Inferior parietal cortex (tissue), 1 donor: ENCODE measurements around the gene DUSP22.

Experiments used
- DNase-seq: peaks from one replicate; pipeline ENCODE4 v3.0.0-alpha.2; 2016; ENCODE audit errors: extremely low spot score

Gene DUSP22

DNA sequence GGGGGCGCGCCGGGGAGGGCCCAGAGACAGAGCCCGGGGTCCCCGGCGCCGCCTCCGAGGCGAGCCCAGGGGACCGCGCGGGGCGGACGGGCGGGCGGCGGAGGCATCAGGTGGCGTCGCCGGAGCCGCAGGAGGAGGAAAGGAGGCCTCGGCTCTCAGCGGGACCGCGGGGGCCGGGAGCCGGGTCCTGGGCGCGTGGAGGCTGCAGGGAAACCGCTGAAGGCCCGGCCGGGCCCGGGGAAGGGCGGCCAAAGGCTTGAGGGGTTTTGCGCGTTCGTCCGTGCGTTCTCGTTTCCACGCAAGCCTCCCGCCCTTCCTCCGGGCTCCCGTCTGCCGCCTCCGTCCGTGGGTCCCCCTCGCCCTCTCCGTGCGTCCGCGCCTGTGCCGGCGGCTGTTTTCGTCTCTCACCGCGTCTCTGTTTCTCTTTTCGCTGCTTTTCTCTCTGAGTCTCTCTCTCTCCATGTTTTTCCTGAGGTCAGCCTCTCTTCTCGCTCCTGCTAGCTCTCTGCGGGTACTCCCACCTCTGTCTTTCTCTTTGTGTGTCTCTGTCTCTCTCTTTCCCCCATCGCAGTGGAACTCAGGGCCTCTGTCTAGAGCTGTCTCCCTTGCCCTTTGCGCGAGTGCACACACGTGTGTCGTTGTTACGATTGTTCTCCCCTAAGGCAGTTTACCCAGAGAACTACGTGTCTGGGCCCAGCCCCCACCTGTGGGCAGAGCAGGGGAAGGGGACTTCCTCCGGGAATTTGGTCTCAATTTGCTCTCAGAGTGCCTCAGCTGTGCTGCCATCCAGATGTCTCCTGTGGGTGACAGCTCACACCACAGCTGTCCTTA is 101.3 kb downstream of the DUSP22 start:
- no peak for DNase-seq

DNA sequence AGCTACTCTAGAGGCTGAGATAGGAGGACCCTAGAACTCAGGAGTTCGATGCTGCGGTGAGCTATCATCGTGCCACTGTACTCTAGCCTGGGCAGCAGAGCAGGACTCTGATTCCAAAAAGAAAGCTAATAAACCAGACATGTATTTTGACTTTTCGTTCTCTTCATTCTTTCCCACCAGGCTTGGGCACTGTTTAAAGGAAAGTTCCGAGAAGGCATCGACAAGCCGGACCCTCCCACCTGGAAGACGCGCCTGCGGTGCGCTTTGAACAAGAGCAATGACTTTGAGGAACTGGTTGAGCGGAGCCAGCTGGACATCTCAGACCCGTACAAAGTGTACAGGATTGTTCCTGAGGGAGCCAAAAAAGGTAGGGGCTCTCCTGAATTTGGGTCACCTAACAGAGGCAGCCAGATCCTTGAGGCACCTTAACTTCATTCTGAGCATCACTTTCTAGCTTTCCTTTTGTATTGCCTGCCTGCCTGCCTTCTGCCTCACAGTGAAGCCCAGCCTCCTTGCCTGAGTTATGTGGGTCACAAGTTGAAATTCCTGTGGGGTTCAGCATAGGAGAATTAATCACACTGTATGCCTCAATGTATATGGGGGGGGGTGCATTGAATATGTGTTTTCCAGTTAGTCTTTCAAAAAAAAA is 102.5 kb downstream of the DUSP22 start:
- DNase-seq = no peak

DNA sequence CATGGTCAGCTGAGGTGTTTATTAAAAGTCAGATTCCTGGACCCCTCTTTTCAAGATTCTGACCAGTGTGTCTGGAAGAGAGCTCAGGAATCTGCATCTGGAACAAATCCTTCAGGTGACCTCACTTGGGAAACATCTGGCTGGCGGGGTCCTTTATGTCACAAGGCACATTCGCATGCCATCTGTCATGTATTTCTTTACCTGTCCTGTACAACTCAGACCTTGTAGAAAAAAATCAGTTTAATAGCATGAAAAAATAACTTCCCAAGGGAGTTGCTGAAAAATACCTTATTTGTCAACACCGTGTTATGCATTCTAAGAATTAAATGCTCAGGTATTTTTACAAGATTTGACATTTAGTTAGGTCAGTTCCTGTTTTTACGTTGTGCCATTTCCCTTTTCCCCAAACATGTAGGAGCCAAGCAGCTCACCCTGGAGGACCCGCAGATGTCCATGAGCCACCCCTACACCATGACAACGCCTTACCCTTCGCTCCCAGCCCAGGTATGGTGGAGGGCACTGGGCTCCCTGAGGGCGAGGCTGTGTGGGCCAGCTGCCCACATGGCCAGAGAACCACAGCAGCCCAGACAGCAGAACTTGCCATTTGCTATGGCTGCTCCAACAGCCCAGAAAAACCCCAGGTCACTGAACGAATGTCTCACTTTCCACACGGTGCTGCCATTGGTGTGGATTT is 103.3 kb downstream of the DUSP22 start:
- DNase-seq = no peak

DNA sequence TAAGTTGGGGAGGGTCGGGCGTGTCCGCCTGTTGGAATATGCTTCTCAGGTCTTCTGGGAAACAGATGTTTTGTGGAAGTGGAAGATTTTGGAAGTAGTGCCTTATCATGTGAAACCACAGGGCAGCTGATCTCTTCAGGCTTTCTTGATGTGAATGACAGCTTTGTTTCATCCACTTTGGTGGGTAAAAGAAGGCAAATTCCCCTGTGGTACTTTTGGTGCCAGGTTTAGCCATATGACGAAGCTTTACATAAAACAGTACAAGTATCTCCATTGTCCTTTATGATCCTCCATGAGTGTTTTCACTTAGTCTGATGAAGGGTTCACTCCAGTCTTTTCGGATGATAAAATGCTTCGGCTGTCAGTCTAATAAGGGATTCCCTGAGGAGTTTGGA is 103.8 kb downstream of the DUSP22 start:
- no peak for DNase-seq

DNA sequence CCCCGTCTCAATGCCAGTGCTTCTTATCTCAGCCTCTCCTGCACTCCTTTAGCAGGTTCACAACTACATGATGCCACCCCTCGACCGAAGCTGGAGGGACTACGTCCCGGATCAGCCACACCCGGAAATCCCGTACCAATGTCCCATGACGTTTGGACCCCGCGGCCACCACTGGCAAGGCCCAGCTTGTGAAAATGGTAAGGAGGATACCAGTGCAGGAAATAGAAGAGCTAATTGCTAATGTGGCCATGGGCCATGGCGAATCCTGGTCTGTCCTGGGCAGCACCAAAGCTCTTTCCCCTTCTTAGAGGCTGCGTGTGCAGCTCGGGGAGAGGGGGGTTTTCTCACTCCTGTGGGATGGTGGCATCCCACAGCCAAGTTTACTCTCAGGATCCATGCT is 104.8 kb downstream of the DUSP22 start:
- DNase-seq = no peak

DNA sequence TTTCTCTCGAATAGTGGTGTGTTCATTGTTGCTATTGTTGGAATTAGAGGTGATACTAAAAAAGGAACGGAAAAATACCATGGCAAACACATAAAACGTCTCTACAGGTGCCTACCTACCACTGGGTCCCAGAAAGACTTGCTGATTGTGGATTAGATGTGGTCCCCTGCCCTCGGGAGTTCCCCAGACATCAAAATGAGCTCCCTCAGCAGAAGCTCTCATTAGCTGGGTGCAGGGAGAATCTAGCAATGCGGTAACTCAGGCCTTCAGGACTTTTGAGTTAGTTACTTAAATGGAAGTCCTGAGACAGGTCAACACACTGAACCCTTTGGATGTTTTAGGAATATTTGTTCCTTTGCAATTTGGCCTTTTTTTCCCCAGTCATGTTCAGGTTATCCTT is 105.3 kb downstream of the DUSP22 start:
- DNase-seq = no peak

DNA sequence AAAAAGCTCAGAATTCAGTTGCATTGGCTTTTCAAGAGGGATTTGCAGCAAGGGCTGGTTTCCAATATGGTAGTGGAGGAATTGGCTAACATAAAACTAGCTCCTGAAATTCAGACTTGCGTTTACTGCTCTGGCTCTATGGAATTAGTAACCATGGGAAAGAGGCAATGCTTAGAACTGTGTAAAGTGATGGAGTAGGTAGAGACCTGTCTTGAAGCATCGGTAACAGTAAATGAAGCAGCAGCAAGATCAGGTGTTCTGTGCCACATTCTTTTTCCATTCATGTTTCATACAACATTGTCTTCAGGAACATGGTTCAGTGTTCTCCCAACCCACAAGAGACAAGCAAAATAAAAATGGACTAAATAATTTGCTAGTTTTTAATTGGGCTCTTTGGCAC is 105.8 kb downstream of the DUSP22 start:
- DNase-seq = no peak

DNA sequence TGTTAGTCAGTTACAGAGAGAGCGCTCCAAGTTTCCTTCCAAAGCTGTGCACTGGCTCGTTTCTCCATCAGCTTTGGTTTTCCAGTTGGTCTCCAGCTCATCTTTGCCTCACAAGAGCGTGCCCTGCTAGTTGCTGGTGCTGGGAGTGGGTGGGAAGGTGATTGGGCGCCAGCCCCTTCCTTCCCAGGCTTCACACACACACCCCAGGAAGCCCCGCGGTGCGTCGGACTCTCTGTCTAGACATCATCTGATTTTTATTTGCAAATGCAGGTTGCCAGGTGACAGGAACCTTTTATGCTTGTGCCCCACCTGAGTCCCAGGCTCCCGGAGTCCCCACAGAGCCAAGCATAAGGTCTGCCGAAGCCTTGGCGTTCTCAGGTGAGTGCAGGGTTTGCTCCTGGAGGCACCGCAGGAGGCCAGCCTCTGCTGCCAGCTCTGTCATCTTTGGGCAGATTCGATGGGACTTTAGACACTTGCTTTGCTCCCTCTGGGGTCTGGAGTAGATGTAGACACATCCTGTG is 106.3 kb downstream of the DUSP22 start:
- no peak for DNase-seq

DNA sequence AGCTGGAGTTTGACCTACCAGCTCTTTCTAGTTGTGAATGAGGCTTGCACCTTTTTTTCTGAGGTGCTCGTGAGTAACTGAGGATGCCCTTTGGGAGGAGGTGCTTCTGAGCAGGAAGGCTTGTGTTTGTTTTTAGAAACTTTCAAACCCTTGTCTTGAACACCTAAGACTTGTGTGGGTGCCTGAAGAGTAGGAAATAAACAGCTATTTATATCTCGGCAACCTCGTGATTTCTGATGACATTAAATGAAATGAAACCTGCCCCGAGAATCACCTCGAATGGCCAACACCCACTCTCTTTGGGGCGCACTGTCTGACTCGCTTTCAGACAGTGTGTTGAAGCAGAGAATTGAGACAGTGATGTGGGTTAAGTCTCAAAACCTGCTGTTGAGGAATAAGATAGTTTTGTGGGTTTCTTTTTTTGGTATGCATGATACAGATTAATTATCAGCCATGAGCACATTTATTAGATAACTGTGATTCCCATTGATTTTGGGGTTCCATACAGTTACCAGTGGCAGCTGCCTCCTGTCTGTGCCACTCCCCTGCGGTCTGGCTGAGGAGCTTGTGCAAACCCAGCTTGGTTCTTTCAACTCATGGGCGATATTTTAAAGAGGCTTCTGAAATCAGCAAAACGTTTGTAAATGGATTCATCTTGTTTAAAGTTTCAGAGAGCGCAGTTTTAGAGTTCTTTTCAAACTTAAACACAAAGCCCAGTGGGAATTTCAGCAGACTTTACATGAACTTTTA is 107.7 kb downstream of the DUSP22 start:
- no peak for DNase-seq

DNA sequence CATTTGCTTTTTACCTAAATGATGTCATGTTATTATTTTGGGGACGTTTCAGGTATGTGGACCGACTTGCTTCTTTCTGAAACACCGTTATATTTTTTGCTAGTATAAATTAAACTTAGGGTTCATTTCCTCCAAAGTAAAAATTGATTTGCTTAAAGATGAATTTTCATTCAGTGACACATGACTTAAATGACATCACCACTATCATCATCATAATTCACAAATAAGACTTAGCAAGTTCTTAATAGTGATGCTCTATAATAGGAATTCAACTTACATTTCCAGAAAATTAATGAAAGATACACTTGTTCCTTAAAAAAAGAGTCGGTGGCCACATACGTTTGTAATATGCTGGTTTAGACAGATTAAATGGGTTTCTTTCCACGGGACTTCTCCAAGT is 108.5 kb downstream of the DUSP22 start:
- no peak for DNase-seq
